ENCODE measurements around the gene GPX4.

The GPX4 gene

GRCh38 chr19:1146412-1146699 lies 42.6 kb downstream of the GPX4 start:
- no peak overlapping the region for H3K4me3 ChIP-seq (ENCODE audit: low read depth in 1 of 2, low read length in 2 of 2)
- no peaks in the 10 kb centered on the region for H3K4me1 ChIP-seq (ENCODE audit: control insufficient read depth in 1 of 2, insufficient read depth in 2 of 2, low read length in 2 of 2)
- peaks cover 4 to 47% of the 10 kb centered on the region in 2 donors for H3K36me3 ChIP-seq (ENCODE audit: control insufficient read depth in 1 of 2, insufficient read depth in 2 of 2, low read length in 2 of 2)
- H3K9me3 ChIP-seq (ENCODE audit: control insufficient read depth in 1 of 2, low read length in 2 of 2), result no peaks in the 10 kb centered on the region
- no peak overlapping the region for H3K27ac ChIP-seq (ENCODE audit: low read length)
- no peaks in the 10 kb centered on the region for H3K27me3 ChIP-seq (ENCODE audit: low read depth, low read length)

- Histone ChIP-seq H3K27me3 (ENCODE audit: low read depth, low read length) (no peaks in the 10 kb centered on the region), H3K4me1 (ENCODE audit: control insufficient read depth in 1 of 2, insufficient read depth in 2 of 2, low read length in 2 of 2) (no peaks in the 10 kb centered on the region), H3K9me3 (ENCODE audit: control insufficient read depth in 1 of 2, low read length in 2 of 2) (no peaks in the 10 kb centered on the region), H3K36me3 (ENCODE audit: control insufficient read depth in 1 of 2, insufficient read depth in 2 of 2, low read length in 2 of 2) (peaks cover 4 to 51% of the 10 kb centered on the region in 2 donors), H3K27ac (ENCODE audit: low read length) (no peak overlapping the region), H3K4me3 (ENCODE audit: low read depth in 1 of 2, low read length in 2 of 2) (no peak overlapping the region)
Measured at GRCh38 chr19:1146858-1147780, 43.3 kb downstream of the GPX4 start.

- Histone ChIP-seq H3K36me3 (ENCODE audit: control insufficient read depth in 1 of 2, insufficient read depth in 2 of 2, low read length in 2 of 2) (peaks cover 5 to 53% of the 10 kb centered on the region in 2 donors), H3K9me3 (ENCODE audit: control insufficient read depth in 1 of 2, low read length in 2 of 2) (no peaks in the 10 kb centered on the region), H3K4me3 (ENCODE audit: low read depth in 1 of 2, low read length in 2 of 2) (no peak overlapping the region), H3K27ac (ENCODE audit: low read length) (no peak overlapping the region), H3K4me1 (ENCODE audit: control insufficient read depth in 1 of 2, insufficient read depth in 2 of 2, low read length in 2 of 2) (no peaks in the 10 kb centered on the region), H3K27me3 (ENCODE audit: low read depth, low read length) (no peaks in the 10 kb centered on the region)
Measured at GRCh38 chr19:1147934-1148549, 44.2 kb downstream of the GPX4 start.

GRCh38 chr19:1149259-1150045 lies 45.7 kb downstream of the GPX4 start:
- peaks cover 4 to 46% of the 10 kb centered on the region in 2 donors for H3K36me3 ChIP-seq (ENCODE audit: control insufficient read depth in 1 of 2, insufficient read depth in 2 of 2, low read length in 2 of 2)

GRCh38 chr19:1150333-1151036 lies 46.7 kb downstream of the GPX4 start:
- peaks cover 4 to 46% of the 10 kb centered on the region in 2 donors for H3K36me3 ChIP-seq (ENCODE audit: control insufficient read depth in 1 of 2, insufficient read depth in 2 of 2, low read length in 2 of 2)
- H3K27me3 ChIP-seq (ENCODE audit: low read depth, low read length), result no peaks in the 10 kb centered on the region
- H3K4me1 ChIP-seq (ENCODE audit: control insufficient read depth in 1 of 2, insufficient read depth in 2 of 2, low read length in 2 of 2), result peaks cover 0 to 1% of the 10 kb centered on the region in 2 donors
- H3K9me3 ChIP-seq (ENCODE audit: control insufficient read depth in 1 of 2, low read length in 2 of 2), result no peaks in the 10 kb centered on the region
- no peak overlapping the region for H3K27ac ChIP-seq (ENCODE audit: low read length)
- H3K4me3 ChIP-seq (ENCODE audit: low read depth in 1 of 2, low read length in 2 of 2), result no peak overlapping the region

More at GRCh38 chr19:1149259-1150045, 45.7 kb downstream of the GPX4 start:
- Histone ChIP-seq H3K4me1 (ENCODE audit: control insufficient read depth in 1 of 2, insufficient read depth in 2 of 2, low read length in 2 of 2) (no peaks in the 10 kb centered on the region), H3K27ac (ENCODE audit: low read length) (no peak overlapping the region), H3K4me3 (ENCODE audit: low read depth in 1 of 2, low read length in 2 of 2) (no peak overlapping the region), H3K9me3 (ENCODE audit: control insufficient read depth in 1 of 2, low read length in 2 of 2) (no peaks in the 10 kb centered on the region), H3K27me3 (ENCODE audit: low read depth, low read length) (no peaks in the 10 kb centered on the region)

GRCh38 chr19:1151037-1151724 lies 47.4 kb downstream of the GPX4 start:
- Histone ChIP-seq H3K27me3 (ENCODE audit: low read depth, low read length) (no peaks in the 10 kb centered on the region), H3K4me1 (ENCODE audit: control insufficient read depth in 1 of 2, insufficient read depth in 2 of 2, low read length in 2 of 2) (peaks cover 0 to 7% of the 10 kb centered on the region in 2 donors), H3K9me3 (ENCODE audit: control insufficient read depth in 1 of 2, low read length in 2 of 2) (no peaks in the 10 kb centered on the region), H3K36me3 (ENCODE audit: control insufficient read depth in 1 of 2, insufficient read depth in 2 of 2, low read length in 2 of 2) (peaks cover 4 to 39% of the 10 kb centered on the region in 2 donors), H3K4me3 (ENCODE audit: low read depth in 1 of 2, low read length in 2 of 2) (no peak overlapping the region), H3K27ac (ENCODE audit: low read length) (no peak overlapping the region)

GRCh38 chr19:1151917-1152587 lies 48.3 kb downstream of the GPX4 start:
- H3K4me3 ChIP-seq (ENCODE audit: low read depth in 1 of 2, low read length in 2 of 2), result no peak overlapping the region
- peaks cover 4 to 32% of the 10 kb centered on the region in 2 donors for H3K36me3 ChIP-seq (ENCODE audit: control insufficient read depth in 1 of 2, insufficient read depth in 2 of 2, low read length in 2 of 2)
- H3K27me3 ChIP-seq (ENCODE audit: low read depth, low read length), result no peaks in the 10 kb centered on the region
- no peak overlapping the region for H3K27ac ChIP-seq (ENCODE audit: low read length)
- no peaks in the 10 kb centered on the region for H3K9me3 ChIP-seq (ENCODE audit: control insufficient read depth in 1 of 2, low read length in 2 of 2)
- peaks cover 0 to 7% of the 10 kb centered on the region in 2 donors for H3K4me1 ChIP-seq (ENCODE audit: control insufficient read depth in 1 of 2, insufficient read depth in 2 of 2, low read length in 2 of 2)

GRCh38 chr19:1153891-1154730 lies 50.3 kb downstream of the GPX4 start:
- Histone ChIP-seq H3K36me3 (ENCODE audit: control insufficient read depth in 1 of 2, insufficient read depth in 2 of 2, low read length in 2 of 2) (peaks cover 4 to 32% of the 10 kb centered on the region in 2 donors), H3K9me3 (ENCODE audit: control insufficient read depth in 1 of 2, low read length in 2 of 2) (no peaks in the 10 kb centered on the region), H3K27me3 (ENCODE audit: low read depth, low read length) (no peaks in the 10 kb centered on the region), H3K27ac (ENCODE audit: low read length) (peak overlapping the region; percentile 69), H3K4me1 (ENCODE audit: control insufficient read depth in 1 of 2, insufficient read depth in 2 of 2, low read length in 2 of 2) (peaks cover 0 to 7% of the 10 kb centered on the region in 2 donors), H3K4me3 (ENCODE audit: low read depth in 1 of 2, low read length in 2 of 2) (peak overlapping the region in 1 of 2 donors; percentile 26)

GRCh38 chr19:1154731-1155351 lies 51.0 kb downstream of the GPX4 start:
- H3K27me3 ChIP-seq (ENCODE audit: low read depth, low read length), result no peaks in the 10 kb centered on the region
- H3K36me3 ChIP-seq (ENCODE audit: control insufficient read depth in 1 of 2, insufficient read depth in 2 of 2, low read length in 2 of 2), result peaks cover 4 to 25% of the 10 kb centered on the region in 2 donors
- H3K9me3 ChIP-seq (ENCODE audit: control insufficient read depth in 1 of 2, low read length in 2 of 2), result no peaks in the 10 kb centered on the region
- H3K4me1 ChIP-seq (ENCODE audit: control insufficient read depth in 1 of 2, insufficient read depth in 2 of 2, low read length in 2 of 2), result peaks cover 0 to 7% of the 10 kb centered on the region in 2 donors
- peak overlapping the region; percentile 82 for H3K27ac ChIP-seq (ENCODE audit: low read length)
- H3K4me3 ChIP-seq (ENCODE audit: low read depth in 1 of 2, low read length in 2 of 2), result peak overlapping the region; percentile 21 to 26

All from muscle layer of duodenum (tissue), 2 donors.